ENCODE measurements around the gene POFUT2. TPM values are rescaled to one million over a fixed set of nuclear protein-coding genes. Genes with fewer than 3 reads are reported as not detected.

POFUT2 gene
- total RNA-seq, 2 experiments from 2014 or later = 17.0 to 20.5 TPM

- intact Hi-C loops (cut with micrococcal nuclease; ENCODE audit: unreplicated experiment) = no loop called here
- no TSS peak for BruUV-seq (replicated peaks)
- no peak for TF ChIP-seq EZH2phosphoT487 (IDR thresholded peaks at IDR 0.05; ENCODE audit: borderline replicate concordance, low read depth, low read length)
- no peak for TF ChIP-seq CTCF (conservative IDR thresholded peaks at IDR 0.05; ENCODE audit: low read length)
- no peaks in the 10 kb centered on the region for H3K79me2 ChIP-seq (ENCODE audit: insufficient read depth, low read depth, low read length)
- H3K36me3 ChIP-seq (ENCODE audit: insufficient read depth, low read length) = no peaks in the 10 kb centered on the region
- no peaks in the 10 kb centered on the region for H4K20me1 ChIP-seq (ENCODE audit: insufficient read depth, low read length)
- no peak overlapping the region for H3K27ac ChIP-seq (ENCODE audit: low read depth, low read length, poor library complexity, severe bottlenecking)
- no peaks in the 10 kb centered on the region for H3K9me2 ChIP-seq (ENCODE audit: insufficient read depth, low read length)
- no peak overlapping the region for H3K4me3 ChIP-seq (ENCODE audit: low read depth, low read length, poor library complexity, severe bottlenecking)
- H3K4me1 ChIP-seq (ENCODE audit: insufficient read depth, low read length, poor library complexity, severe bottlenecking) = no peaks in the 10 kb centered on the region
- no peak for DNase-seq (ENCODE audit: low spot score)
- no peak overlapping the region for H2AFZ ChIP-seq (ENCODE audit: low read length)
- no peaks in the 10 kb centered on the region for H3K9me3 ChIP-seq (ENCODE audit: low read length)
- CTCF ChIA-PET (ENCODE audit: unreplicated experiment) = no interaction called here
- POLR2A ChIA-PET = interaction anchor here (0.9 kb wide), 1 partner anchor 10 kb away, joined by 3 read pairs; the partner anchor contains the start of gene POFUT2
- H3K4me2 ChIP-seq (ENCODE audit: low read length) = no peak overlapping the region
Observed at GRCh38 chr21:45297869-45298268, 10.2 kb upstream of the POFUT2 start.

- H3K4me3 ChIP-seq (ENCODE audit: low read depth, low read length, poor library complexity, severe bottlenecking) = no peak overlapping the region
- H3K4me1 ChIP-seq (ENCODE audit: insufficient read depth, low read length, poor library complexity, severe bottlenecking) = no peaks in the 10 kb centered on the region
- H3K36me3 ChIP-seq (ENCODE audit: insufficient read depth, low read length) = no peaks in the 10 kb centered on the region
- no peaks in the 10 kb centered on the region for H3K79me2 ChIP-seq (ENCODE audit: insufficient read depth, low read depth, low read length)
- H4K20me1 ChIP-seq (ENCODE audit: insufficient read depth, low read length) = no peaks in the 10 kb centered on the region
- POLR2A ChIA-PET = interaction anchor here (0.9 kb wide), 1 partner anchor 10 kb away, joined by 3 read pairs; the partner anchor contains the start of gene POFUT2
- CTCF ChIA-PET (ENCODE audit: unreplicated experiment) = no interaction called here
- no peaks in the 10 kb centered on the region for H3K9me2 ChIP-seq (ENCODE audit: insufficient read depth, low read length)
- intact Hi-C loops (cut with micrococcal nuclease; ENCODE audit: unreplicated experiment) = no loop called here
- no peak for TF ChIP-seq CTCF (conservative IDR thresholded peaks at IDR 0.05; ENCODE audit: low read length)
- TF ChIP-seq EZH2phosphoT487 (IDR thresholded peaks at IDR 0.05; ENCODE audit: borderline replicate concordance, low read depth, low read length) = no peak
- no TSS peak for BruUV-seq (replicated peaks)
- no peak overlapping the region for H2AFZ ChIP-seq (ENCODE audit: low read length)
- DNase-seq (ENCODE audit: low spot score) = no peak
- no peaks in the 10 kb centered on the region for H3K9me3 ChIP-seq (ENCODE audit: low read length)
- no peak overlapping the region for H3K27ac ChIP-seq (ENCODE audit: low read depth, low read length, poor library complexity, severe bottlenecking)
- H3K4me2 ChIP-seq (ENCODE audit: low read length) = no peak overlapping the region
Observed at GRCh38 chr21:45297329-45297728, 9.6 kb upstream of the POFUT2 start.

GRCh38 chr21:45296638-45297037 lies 8.9 kb upstream of the POFUT2 start:
- Histone ChIP-seq H3K36me3 (ENCODE audit: insufficient read depth, low read length) (no peaks in the 10 kb centered on the region), H3K9me2 (ENCODE audit: insufficient read depth, low read length) (no peaks in the 10 kb centered on the region), H3K9me3 (ENCODE audit: low read length) (no peaks in the 10 kb centered on the region), H3K4me1 (ENCODE audit: insufficient read depth, low read length, poor library complexity, severe bottlenecking) (no peaks in the 10 kb centered on the region), H3K4me2 (ENCODE audit: low read length) (no peak overlapping the region), H3K4me3 (ENCODE audit: low read depth, low read length, poor library complexity, severe bottlenecking) (no peak overlapping the region), H2AFZ (ENCODE audit: low read length) (no peak overlapping the region), H4K20me1 (ENCODE audit: insufficient read depth, low read length) (no peaks in the 10 kb centered on the region), H3K79me2 (ENCODE audit: insufficient read depth, low read depth, low read length) (no peaks in the 10 kb centered on the region), H3K27ac (ENCODE audit: low read depth, low read length, poor library complexity, severe bottlenecking) (no peak overlapping the region)
- intact Hi-C loops (cut with micrococcal nuclease; ENCODE audit: unreplicated experiment) = no loop called here
- BruUV-seq (replicated peaks) = no TSS peak
- CTCF ChIA-PET (ENCODE audit: unreplicated experiment) = no interaction called here
- TF ChIP-seq EZH2phosphoT487 (IDR thresholded peaks at IDR 0.05; ENCODE audit: borderline replicate concordance, low read depth, low read length) = no peak
- TF ChIP-seq CTCF (conservative IDR thresholded peaks at IDR 0.05; ENCODE audit: low read length) = no peak
- POLR2A ChIA-PET = no interaction called here
- no peak for DNase-seq (ENCODE audit: low spot score)
